ENCODE data around the gene SCN2B. TPM values are rescaled to one million over a fixed set of nuclear protein-coding genes. Genes with fewer than 3 reads are reported as not detected.

The SCN2B gene
- polyA plus RNA-seq, 1 of the 3 experiments (the other 2 are of a cell fraction), result 0.05 TPM

DNA sequence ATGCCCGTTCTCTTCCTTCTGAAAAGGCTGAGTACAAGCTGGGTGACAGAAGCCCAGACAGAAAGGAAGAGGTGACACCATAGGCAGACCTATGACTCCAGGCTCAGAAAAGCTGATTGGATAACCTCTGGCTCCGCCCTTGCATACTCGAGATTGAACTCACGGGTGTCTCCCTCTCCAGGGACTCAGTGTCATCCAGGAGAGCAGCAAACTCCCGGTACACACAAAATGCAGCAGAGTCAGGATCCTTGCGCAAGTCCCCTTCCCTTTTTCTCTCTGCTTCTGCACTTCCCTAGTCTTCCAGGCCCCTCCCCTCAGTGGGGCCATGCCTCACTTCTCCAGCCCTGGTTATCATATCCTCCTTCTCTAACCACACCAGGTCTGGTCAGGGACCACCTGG is 33.6 kb downstream of the SCN2B start:
- CTCF ChIA-PET, result interaction anchor here (0.7 to 15.5 kb wide), 6 partner anchors 8 to 346 kb away, joined by 3 to 246 read pairs (median 7); no protein-coding TSS in a partner anchor
- peaks cover 0 to 4% of the 10 kb centered on the region in 2 experiments; a peak in 1 of 4 replicates for H3K4me1 ChIP-seq (ENCODE audit: control insufficient read depth in 1 of 2, insufficient read depth in 2 of 2, low read depth in 1 of 2, low read length in 1 of 2)
- DNase-seq, result no peak
- no peak overlapping the region for H3K4me3 ChIP-seq (ENCODE audit: low read depth in 2 of 2, low read length in 1 of 2)
- 38% methylated on average over 4 of the region's 6 CpGs for WGBS (ENCODE audit: low lambda C conversion rate)
- H3K27me3 ChIP-seq (ENCODE audit: insufficient read depth), result peaks cover 20% of the 10 kb centered on the region; the same call in 1 of the 2 replicates
- H3K27ac ChIP-seq (ENCODE audit: low read depth in 2 of 2, low read length in 1 of 2), result no peak overlapping the region
- H3F3A ChIP-seq (replicated peaks; ENCODE audit: insufficient read depth), result peaks cover 3% of the 10 kb centered on the region
- H3K9ac ChIP-seq, result no peak overlapping the region
- POLR2A ChIA-PET, result no interaction called here
- no peaks in the 10 kb centered on the region for H3K79me2 ChIP-seq (ENCODE audit: insufficient read depth)
- no peaks in the 10 kb centered on the region for H4K20me1 ChIP-seq (ENCODE audit: insufficient read depth)
- TF ChIP-seq RXRA (IDR thresholded peaks at IDR 0.05; ENCODE audit: borderline replicate concordance, low read depth), result no peak
- no peak overlapping the region for H2AFZ ChIP-seq (ENCODE audit: low read depth)
- no peak overlapping the region for H3K4me2 ChIP-seq
- H3K9me2 ChIP-seq, result no peaks in the 10 kb centered on the region
- H3K9me3 ChIP-seq, result no peaks in the 10 kb centered on the region
- H3K36me3 ChIP-seq (replicated peaks in 1 of 2; ENCODE audit: control insufficient read depth in 1 of 2, insufficient read depth in 2 of 2, low read length in 1 of 2), result no peaks in the 10 kb centered on the region

DNA sequence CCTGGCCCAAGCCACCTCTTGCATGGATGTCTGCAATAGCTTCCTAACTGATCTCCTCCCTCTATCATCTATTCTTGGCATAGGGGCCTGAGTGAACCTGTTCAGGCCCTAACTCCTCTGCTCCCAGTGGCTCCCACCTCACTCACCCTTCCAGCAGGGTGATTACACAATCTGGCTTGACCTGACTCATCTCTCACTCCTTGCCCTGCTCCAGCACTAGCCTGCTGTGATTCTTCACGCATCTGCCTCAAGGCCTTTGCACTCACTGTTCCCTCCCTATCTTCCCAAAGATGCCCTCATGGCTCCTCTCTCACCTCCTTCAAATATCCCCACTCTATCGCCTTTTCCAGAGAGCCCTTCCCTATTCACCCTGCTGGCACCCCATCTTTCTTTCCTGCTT is 34.4 kb downstream of the SCN2B start:
- Histone ChIP-seq H3F3A (replicated peaks; ENCODE audit: insufficient read depth) (peaks cover 3% of the 10 kb centered on the region), H3K9ac (no peak overlapping the region), H3K4me2 (no peak overlapping the region), H4K20me1 (ENCODE audit: insufficient read depth) (no peaks in the 10 kb centered on the region), H3K27ac (ENCODE audit: low read depth in 2 of 2, low read length in 1 of 2) (no peak overlapping the region), H3K79me2 (ENCODE audit: insufficient read depth) (no peaks in the 10 kb centered on the region), H3K27me3 (ENCODE audit: insufficient read depth) (peaks cover 20% of the 10 kb centered on the region; the same call in 1 of the 2 replicates), H3K36me3 (replicated peaks in 1 of 2; ENCODE audit: control insufficient read depth in 1 of 2, insufficient read depth in 2 of 2, low read length in 1 of 2) (no peaks in the 10 kb centered on the region), H2AFZ (ENCODE audit: low read depth) (no peak overlapping the region), H3K9me2 (no peaks in the 10 kb centered on the region), H3K9me3 (no peaks in the 10 kb centered on the region), H3K4me1 (ENCODE audit: control insufficient read depth in 1 of 2, insufficient read depth in 2 of 2, low read depth in 1 of 2, low read length in 1 of 2) (peaks cover 0 to 4% of the 10 kb centered on the region in 2 experiments; a peak in 1 of 4 replicates), H3K4me3 (ENCODE audit: low read depth in 2 of 2, low read length in 1 of 2) (no peak overlapping the region)
- DNase-seq, result no peak
- WGBS (ENCODE audit: low lambda C conversion rate), result 41% methylated on average over 2 of the region's 2 CpGs
- POLR2A ChIA-PET, result no interaction called here
- CTCF ChIA-PET, result interaction anchor here (1.0 to 15.5 kb wide), 3 partner anchors 14 to 56 kb away, joined by 3 to 246 read pairs (median 25); no protein-coding TSS in a partner anchor
- TF ChIP-seq YY1 (IDR thresholded peaks at IDR 0.05; ENCODE audit: low read depth), result no peak

DNA sequence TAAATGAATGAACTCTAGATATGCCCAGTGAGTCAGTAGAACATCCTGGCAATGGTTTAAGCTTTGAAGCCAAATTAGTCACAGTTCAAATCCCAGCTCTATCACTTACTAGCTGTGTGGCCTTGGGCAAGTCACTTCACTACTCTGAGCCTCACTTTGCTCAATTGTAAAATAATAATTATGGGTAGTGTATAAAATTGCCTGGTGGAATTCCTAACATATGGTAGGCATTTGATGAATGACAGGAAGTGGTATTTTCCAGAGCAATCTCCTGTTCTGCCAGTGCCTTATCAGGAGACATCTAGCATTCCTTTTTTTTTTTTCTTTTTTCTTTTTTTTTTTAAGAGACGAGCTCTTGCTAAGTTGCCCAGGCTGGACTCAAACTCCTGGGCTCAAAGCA is 36.9 kb downstream of the SCN2B start:
- Histone ChIP-seq H2AFZ (ENCODE audit: low read depth) (no peak overlapping the region), H3K9me3 (no peaks in the 10 kb centered on the region), H3K27me3 (ENCODE audit: insufficient read depth) (peaks cover 24% of the 10 kb centered on the region), H3K36me3 (replicated peaks in 1 of 2; ENCODE audit: control insufficient read depth in 1 of 2, insufficient read depth in 2 of 2, low read length in 1 of 2) (no peaks in the 10 kb centered on the region), H3K27ac (ENCODE audit: low read depth in 2 of 2, low read length in 1 of 2) (no peak overlapping the region), H3K4me2 (no peak overlapping the region), H3F3A (replicated peaks; ENCODE audit: insufficient read depth) (peaks cover 3% of the 10 kb centered on the region), H3K9me2 (no peaks in the 10 kb centered on the region), H3K4me3 (ENCODE audit: low read depth in 2 of 2, low read length in 1 of 2) (no peak overlapping the region), H3K9ac (no peak overlapping the region), H3K79me2 (ENCODE audit: insufficient read depth) (no peaks in the 10 kb centered on the region), H4K20me1 (ENCODE audit: insufficient read depth) (no peaks in the 10 kb centered on the region), H3K4me1 (ENCODE audit: control insufficient read depth in 1 of 2, insufficient read depth in 2 of 2, low read depth in 1 of 2, low read length in 1 of 2) (peaks cover 0 to 2% of the 10 kb centered on the region in 2 experiments; a peak in 1 of 4 replicates)
- TF ChIP-seq, protein P1, sequence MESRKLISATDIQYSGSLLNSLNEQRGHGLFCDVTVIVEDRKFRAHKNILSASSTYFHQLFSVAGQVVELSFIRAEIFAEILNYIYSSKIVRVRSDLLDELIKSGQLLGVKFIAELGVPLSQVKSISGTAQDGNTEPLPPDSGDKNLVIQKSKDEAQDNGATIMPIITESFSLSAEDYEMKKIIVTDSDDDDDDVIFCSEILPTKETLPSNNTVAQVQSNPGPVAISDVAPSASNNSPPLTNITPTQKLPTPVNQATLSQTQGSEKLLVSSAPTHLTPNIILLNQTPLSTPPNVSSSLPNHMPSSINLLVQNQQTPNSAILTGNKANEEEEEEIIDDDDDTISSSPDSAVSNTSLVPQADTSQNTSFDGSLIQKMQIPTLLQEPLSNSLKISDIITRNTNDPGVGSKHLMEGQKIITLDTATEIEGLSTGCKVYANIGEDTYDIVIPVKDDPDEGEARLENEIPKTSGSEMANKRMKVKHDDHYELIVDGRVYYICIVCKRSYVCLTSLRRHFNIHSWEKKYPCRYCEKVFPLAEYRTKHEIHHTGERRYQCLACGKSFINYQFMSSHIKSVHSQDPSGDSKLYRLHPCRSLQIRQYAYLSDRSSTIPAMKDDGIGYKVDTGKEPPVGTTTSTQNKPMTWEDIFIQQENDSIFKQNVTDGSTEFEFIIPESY (IDR thresholded peaks at IDR 0.05; ENCODE audit: borderline replicate concordance, low read depth), result no peak
- TF ChIP-seq RAD21 (IDR thresholded peaks at IDR 0.05; ENCODE audit: low read length), result no peak
- TF ChIP-seq, protein P2, sequence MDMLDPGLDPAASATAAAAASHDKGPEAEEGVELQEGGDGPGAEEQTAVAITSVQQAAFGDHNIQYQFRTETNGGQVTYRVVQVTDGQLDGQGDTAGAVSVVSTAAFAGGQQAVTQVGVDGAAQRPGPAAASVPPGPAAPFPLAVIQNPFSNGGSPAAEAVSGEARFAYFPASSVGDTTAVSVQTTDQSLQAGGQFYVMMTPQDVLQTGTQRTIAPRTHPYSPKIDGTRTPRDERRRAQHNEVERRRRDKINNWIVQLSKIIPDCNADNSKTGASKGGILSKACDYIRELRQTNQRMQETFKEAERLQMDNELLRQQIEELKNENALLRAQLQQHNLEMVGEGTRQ (IDR thresholded peaks at IDR 0.05; ENCODE audit: borderline replicate concordance, low read depth, low read length), result no peak
- peak; percentile 72 for TF ChIP-seq TCF12 (IDR thresholded peaks at IDR 0.05)
- no peak for TF ChIP-seq SMC3 (IDR thresholded peaks at IDR 0.05; ENCODE audit: low read depth, low read length)
- TF ChIP-seq TEAD4 (IDR thresholded peaks at IDR 0.05; ENCODE audit: borderline replicate concordance, insufficient read depth), result no peak
- no peak for TF ChIP-seq GATA2 (CRISPR knock-in tag; IDR thresholded peaks at IDR 0.05)
- TF ChIP-seq GABPA (IDR thresholded peaks at IDR 0.05; ENCODE audit: low read depth), result no peak
- 0 out of 2 replicates have a peak, but pooled peaks have one; percentile 8 for TF ChIP-seq JUND (IDR thresholded peaks at IDR 0.05)
- TF ChIP-seq, protein P3, sequence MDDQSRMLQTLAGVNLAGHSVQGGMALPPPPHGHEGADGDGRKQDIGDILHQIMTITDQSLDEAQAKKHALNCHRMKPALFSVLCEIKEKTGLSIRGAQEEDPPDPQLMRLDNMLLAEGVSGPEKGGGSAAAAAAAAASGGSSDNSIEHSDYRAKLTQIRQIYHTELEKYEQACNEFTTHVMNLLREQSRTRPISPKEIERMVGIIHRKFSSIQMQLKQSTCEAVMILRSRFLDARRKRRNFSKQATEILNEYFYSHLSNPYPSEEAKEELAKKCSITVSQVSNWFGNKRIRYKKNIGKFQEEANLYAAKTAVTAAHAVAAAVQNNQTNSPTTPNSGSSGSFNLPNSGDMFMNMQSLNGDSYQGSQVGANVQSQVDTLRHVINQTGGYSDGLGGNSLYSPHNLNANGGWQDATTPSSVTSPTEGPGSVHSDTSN (IDR thresholded peaks at IDR 0.05), result peak; percentile 27; the same call in 1 of the 2 replicates
- TF ChIP-seq TAF1 (IDR thresholded peaks at IDR 0.05; ENCODE audit: borderline replicate concordance, low read depth, low read length), result no peak
- TF ChIP-seq MEF2A (IDR thresholded peaks at IDR 0.05; ENCODE audit: borderline replicate concordance, low read depth), result no peak
- peak in 1 of 2 experiments; percentile 19; a peak in 1 of 4 replicates for TF ChIP-seq EP300 (IDR thresholded peaks at IDR 0.05; ENCODE audit: borderline replicate concordance in 1 of 2, low read depth in 1 of 2, low read length in 1 of 2)
- ChIA-PET CTCF (interaction anchor here (0.7 to 15.5 kb wide), 2 partner anchors 31 to 59 kb away, joined by 3 to 246 read pairs; no protein-coding TSS in a partner anchor), POLR2A (no interaction called here)
- WGBS (ENCODE audit: low lambda C conversion rate), result 0% methylated on average over 1 of the region's 1 CpG
- no peak for DNase-seq

All from SK-N-SH (cell line).